Suprapubic skin (tissue), 4 donors: ENCODE data around the gene CDKN1A. TPM values are rescaled to one million over a fixed set of nuclear protein-coding genes. Genes with fewer than 3 reads are reported as not detected.
"Not testable (repeated sequence)": the region's sequence is repeated elsewhere in the genome, so short reads cannot be mapped to it uniquely, and the experiment has no call there.

Source experiments
- DNase-seq, 2 donors: peaks; one replicate each; pipeline ENCODE4 v3.0.0-alpha.2; 2019; ENCODE audit warnings: low spot score in 2 of 2
- H3K27ac ChIP-seq: fragments of 200-600 bp; sonication (generic); one replicate; pipeline ENCODE4 v1.5.1; 2019
- H3K27me3 ChIP-seq: fragments of 200-600 bp; sonication (generic); one replicate; pipeline ENCODE4 v1.5.1; 2019
- H3K36me3 ChIP-seq: fragments of 200-600 bp; sonication (generic); one replicate; pipeline ENCODE4 v1.5.1; 2019
- H3K4me1 ChIP-seq: fragments of 200-600 bp; sonication (generic); one replicate; pipeline ENCODE4 v1.5.1; 2019
- H3K4me3 ChIP-seq: fragments of 200-600 bp; sonication (generic); one replicate; pipeline ENCODE4 v1.5.1; 2019; ENCODE audit warnings: mild to moderate bottlenecking
- H3K9me3 ChIP-seq: fragments of 200-600 bp; sonication (generic); one replicate; pipeline ENCODE4 v1.5.1; 2019
- EP300 ChIP-seq: sonication (generic); formaldehyde crosslinking; IDR thresholded peaks from one replicate; pipeline ENCODE4 v1.6.1; 2017; ENCODE audit warnings: antibody characterized with exemption
- POLR2A ChIP-seq, 2 donors: fragments of 450-650 bp; IDR thresholded peaks; one replicate each; pipeline ENCODE4 v1.6.1; 2017; ENCODE audit warnings: antibody characterized with exemption in 2 of 2, mild to moderate bottlenecking in 2 of 2, moderate library complexity in 2 of 2
- POLR2AphosphoS5 ChIP-seq, 3 donors: sonication (generic); formaldehyde crosslinking; IDR thresholded peaks; one replicate each; pipeline ENCODE4 v1.6.1; 2017; ENCODE audit warnings: antibody characterized with exemption in 3 of 3
- WGBS: methylation state at CpG from one replicate; pipeline ENCODE4 v1.1.5; 2018; 5-methylcytosine and 5-hydroxymethylcytosine counted together
- total RNA-seq, 4 donors: library from RNA; depleted of rRNA; stranded (reverse); fragments of >200 nt; gene quantifications; one replicate each; pipeline ENCODE4 v1.1.0, GENCODE V29; 2016
- TF ChIP-seq, protein P1 (sequence below), 2 donors: fragments of 200-600 bp in 1 of 2; fragments of 450-650 bp in 1 of 2; sonication (generic) in 1 of 2; IDR thresholded peaks; one replicate each; pipeline ENCODE4 v1.5.1; 2016 to 2019; ENCODE audit warnings: antibody characterized with exemption in 2 of 2, mild to moderate bottlenecking in 1 of 2, moderate library complexity in 1 of 2

The CDKN1A gene
- total RNA-seq, 4 donors from 2014 or later, result 138 to 315 (median 207) TPM

DNA sequence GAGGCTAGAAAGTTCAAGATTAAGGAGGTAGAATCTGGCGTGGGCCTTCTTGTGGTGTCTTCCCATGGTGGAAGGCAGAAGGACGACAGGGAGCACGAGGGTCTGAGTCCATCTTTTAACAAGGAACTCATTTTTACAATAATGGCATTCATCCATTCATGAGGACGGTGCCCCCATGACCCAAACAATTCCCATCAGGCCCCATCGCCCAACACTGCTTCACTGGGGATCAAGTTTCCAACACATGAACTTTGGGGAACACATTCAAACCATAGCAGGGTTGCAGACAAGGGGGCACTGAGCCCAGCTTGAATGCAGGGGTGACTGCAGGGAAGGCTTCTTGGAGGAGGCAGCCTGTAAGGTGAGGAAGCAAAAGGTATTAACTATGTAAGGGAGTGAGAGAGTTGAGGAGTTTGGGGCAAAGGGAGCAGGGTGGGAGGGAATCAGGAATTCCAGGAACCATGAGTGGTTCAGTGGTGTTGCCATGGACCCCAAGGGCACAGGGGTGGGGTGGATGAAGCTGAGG, 24.6 kb downstream of the CDKN1A start:
- peak in 1 of 2 donors; percentile 68 for DNase-seq
- 97% methylated on average over 5 of the region's 5 CpGs for WGBS

DNA sequence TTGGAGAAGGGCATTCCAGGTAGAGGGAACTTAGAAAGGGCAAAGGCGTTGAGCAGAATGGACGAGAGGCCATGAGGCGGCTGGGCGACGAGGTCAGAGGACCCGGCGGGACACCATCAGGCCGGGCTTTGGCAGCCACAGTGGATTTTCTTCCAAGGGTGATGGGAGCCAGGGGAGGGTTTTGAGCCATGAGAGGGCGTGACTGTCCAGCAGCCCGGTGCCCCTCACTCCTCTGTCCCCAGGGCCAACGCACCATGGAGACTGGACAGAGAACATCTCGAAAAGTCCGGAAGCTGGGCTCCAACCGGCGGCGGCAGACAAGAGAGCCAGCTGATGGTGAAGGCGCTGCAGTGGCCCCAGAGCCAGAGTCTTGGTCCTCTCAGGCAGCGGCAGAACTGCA, 25.5 kb downstream of the CDKN1A start:
- Histone ChIP-seq H3K36me3 (no peaks in the 10 kb centered on the region), H3K27me3 (no peaks in the 10 kb centered on the region), H3K4me1 (no peaks in the 10 kb centered on the region), H3K4me3 (no peak overlapping the region), H3K9me3 (no peaks in the 10 kb centered on the region), H3K27ac (no peak overlapping the region)
- WGBS, result 94% methylated on average over 18 of the region's 18 CpGs
- TF ChIP-seq EP300 (no peak), POLR2A (IDR thresholded peaks at IDR 0.05) (no peak), POLR2AphosphoS5 (IDR thresholded peaks at IDR 0.05) (no peak)
- TF ChIP-seq, protein P1, sequence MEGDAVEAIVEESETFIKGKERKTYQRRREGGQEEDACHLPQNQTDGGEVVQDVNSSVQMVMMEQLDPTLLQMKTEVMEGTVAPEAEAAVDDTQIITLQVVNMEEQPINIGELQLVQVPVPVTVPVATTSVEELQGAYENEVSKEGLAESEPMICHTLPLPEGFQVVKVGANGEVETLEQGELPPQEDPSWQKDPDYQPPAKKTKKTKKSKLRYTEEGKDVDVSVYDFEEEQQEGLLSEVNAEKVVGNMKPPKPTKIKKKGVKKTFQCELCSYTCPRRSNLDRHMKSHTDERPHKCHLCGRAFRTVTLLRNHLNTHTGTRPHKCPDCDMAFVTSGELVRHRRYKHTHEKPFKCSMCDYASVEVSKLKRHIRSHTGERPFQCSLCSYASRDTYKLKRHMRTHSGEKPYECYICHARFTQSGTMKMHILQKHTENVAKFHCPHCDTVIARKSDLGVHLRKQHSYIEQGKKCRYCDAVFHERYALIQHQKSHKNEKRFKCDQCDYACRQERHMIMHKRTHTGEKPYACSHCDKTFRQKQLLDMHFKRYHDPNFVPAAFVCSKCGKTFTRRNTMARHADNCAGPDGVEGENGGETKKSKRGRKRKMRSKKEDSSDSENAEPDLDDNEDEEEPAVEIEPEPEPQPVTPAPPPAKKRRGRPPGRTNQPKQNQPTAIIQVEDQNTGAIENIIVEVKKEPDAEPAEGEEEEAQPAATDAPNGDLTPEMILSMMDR (IDR thresholded peaks at IDR 0.05), result no peak
- DNase-seq, result peak in 1 of 2 donors; percentile 67

More for the DNA sequence above, 24.6 kb downstream of the CDKN1A start:
- no peak overlapping the region for H3K4me3 ChIP-seq
- no peak overlapping the region for H3K27ac ChIP-seq
- no peaks in the 10 kb centered on the region for H3K27me3 ChIP-seq
- H3K9me3 ChIP-seq, result no peaks in the 10 kb centered on the region
- TF ChIP-seq POLR2AphosphoS5 (IDR thresholded peaks at IDR 0.05) (no peak), EP300 (no peak), POLR2A (IDR thresholded peaks at IDR 0.05) (no peak)
- TF ChIP-seq, protein P1 (IDR thresholded peaks at IDR 0.05), result no peak
- no peaks in the 10 kb centered on the region for H3K36me3 ChIP-seq
- no peaks in the 10 kb centered on the region for H3K4me1 ChIP-seq

DNA sequence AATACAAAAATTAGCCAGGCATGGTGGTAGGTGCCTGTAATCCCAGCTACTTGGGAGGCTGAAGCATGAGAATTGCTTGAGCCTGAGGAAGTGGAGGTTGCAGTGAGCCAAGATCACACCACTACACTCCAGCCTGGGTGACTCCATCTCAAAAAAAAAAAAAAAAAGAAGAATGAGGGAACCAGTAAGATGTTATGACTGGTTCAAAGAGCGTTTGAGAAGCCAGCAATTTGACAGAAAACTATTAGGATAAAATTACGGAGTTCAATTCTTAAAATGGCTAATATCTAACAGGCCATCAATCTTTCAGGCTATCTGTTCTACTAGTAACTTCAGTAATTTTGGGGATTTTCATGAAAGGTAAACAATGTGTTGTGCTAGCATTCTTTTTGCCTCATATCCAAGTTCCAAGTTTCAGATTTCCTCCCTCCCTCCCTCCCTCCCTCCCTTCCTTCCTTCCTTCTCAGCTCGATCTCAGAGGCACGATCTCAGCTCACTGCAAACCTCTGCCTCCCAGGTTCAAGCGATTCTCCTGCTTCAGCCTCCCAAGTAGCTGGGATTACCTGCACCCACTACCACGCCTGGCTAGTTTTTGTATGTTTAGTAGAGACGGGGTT, 26.6 kb downstream of the CDKN1A start:
- 74% methylated on average over 7 of the region's 7 CpGs for WGBS
- not testable (repeated sequence) for H3K4me1 ChIP-seq, H3K27me3 ChIP-seq, H3K9me3 ChIP-seq, H3K27ac ChIP-seq, H3K4me3 ChIP-seq, DNase-seq, H3K36me3 ChIP-seq

DNA sequence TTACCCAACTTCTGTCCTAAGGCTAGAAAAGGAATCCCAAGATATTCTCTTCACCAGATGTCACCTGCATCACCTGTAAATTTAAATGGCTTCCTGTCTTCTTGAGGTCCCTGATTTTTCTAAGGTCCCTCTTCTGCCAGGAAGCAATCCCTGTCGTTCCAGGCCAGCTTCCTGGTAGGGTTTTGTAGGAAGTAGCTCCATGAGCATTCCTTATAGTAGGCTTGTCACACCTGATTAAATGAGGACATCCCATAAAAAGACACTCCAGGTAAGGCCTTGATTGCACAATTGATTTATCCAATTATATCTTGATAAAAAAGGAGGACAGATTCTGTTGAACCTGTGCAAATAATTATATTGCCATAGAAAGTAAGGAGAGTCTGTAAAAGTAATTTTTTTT, 27.8 kb downstream of the CDKN1A start:
- Histone ChIP-seq H3K27ac (no peak overlapping the region), H3K9me3 (no peaks in the 10 kb centered on the region), H3K4me3 (no peak overlapping the region), H3K4me1 (no peaks in the 10 kb centered on the region), H3K36me3 (no peaks in the 10 kb centered on the region), H3K27me3 (no peaks in the 10 kb centered on the region)
- 81% methylated on average over 1 of the region's 1 CpG for WGBS
- no peak for DNase-seq
- TF ChIP-seq, protein P1 (IDR thresholded peaks at IDR 0.05), result no peak
- TF ChIP-seq POLR2A (IDR thresholded peaks at IDR 0.05) (no peak), EP300 (no peak), POLR2AphosphoS5 (IDR thresholded peaks at IDR 0.05) (no peak)

DNA sequence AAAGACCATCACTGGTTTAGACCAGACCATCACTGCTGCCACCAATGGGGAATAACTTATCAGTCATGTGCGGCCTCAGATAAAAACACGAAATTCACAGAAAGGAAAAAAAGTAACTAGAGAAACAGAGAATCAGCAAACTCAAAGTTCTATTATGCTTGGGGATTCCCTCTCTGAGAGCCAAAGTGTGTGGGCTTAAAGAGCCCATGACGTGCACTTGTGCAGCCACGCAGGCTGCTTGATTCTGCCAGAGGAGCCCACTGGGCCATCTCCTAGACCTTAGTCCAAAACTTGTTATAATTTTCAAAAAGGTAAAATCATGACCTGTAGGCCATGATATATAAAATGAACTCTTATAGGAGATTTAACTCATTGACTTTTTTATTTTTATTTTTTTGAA, 34.3 kb downstream of the CDKN1A start:
- Histone ChIP-seq H3K4me1 (peaks cover 16% of the 10 kb centered on the region), H3K27me3 (no peaks in the 10 kb centered on the region), H3K36me3 (no peaks in the 10 kb centered on the region), H3K4me3 (no peak overlapping the region), H3K27ac (no peak overlapping the region), H3K9me3 (no peaks in the 10 kb centered on the region)
- 81% methylated on average over 4 of the region's 4 CpGs for WGBS
- no peak for DNase-seq
- TF ChIP-seq POLR2A (IDR thresholded peaks at IDR 0.05), result no peak
- no peak for TF ChIP-seq EP300
- no peak for TF ChIP-seq POLR2AphosphoS5 (IDR thresholded peaks at IDR 0.05)
- TF ChIP-seq, protein P1 (IDR thresholded peaks at IDR 0.05), result no peak
